Measurements from ENCODE around the gene BMP6. TPM values are rescaled to one million over a fixed set of nuclear protein-coding genes. Genes with fewer than 3 reads are reported as not detected.
"Not testable (repeated sequence)": the region's sequence is repeated elsewhere in the genome, so short reads cannot be mapped to it uniquely, and the experiment has no call there.

The BMP6 gene
- total RNA-seq, 6 experiments from 2014 or later: 1.8 to 4.4 (median 2.6) TPM

DNA sequence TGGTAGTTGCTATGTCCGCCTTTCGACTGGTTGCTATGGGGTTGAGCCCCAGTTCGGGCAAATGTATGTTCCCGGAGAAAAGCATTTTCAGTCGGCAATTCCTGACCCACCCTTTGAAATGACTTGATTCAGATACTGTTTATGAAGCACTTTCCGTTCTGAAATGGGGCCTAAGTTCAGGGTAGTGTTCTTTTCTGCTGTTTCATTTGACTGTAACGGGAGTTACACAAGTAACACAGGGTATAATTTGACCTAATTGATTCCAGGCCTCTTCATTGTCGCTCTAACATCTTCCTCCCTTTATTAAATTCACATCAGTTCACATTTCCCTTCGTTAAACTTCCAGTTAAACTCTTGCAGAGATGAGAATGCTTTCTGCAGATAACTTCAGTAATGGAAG lies 85.5 kb downstream of the BMP6 start:
- TF ChIP-seq, protein P1, sequence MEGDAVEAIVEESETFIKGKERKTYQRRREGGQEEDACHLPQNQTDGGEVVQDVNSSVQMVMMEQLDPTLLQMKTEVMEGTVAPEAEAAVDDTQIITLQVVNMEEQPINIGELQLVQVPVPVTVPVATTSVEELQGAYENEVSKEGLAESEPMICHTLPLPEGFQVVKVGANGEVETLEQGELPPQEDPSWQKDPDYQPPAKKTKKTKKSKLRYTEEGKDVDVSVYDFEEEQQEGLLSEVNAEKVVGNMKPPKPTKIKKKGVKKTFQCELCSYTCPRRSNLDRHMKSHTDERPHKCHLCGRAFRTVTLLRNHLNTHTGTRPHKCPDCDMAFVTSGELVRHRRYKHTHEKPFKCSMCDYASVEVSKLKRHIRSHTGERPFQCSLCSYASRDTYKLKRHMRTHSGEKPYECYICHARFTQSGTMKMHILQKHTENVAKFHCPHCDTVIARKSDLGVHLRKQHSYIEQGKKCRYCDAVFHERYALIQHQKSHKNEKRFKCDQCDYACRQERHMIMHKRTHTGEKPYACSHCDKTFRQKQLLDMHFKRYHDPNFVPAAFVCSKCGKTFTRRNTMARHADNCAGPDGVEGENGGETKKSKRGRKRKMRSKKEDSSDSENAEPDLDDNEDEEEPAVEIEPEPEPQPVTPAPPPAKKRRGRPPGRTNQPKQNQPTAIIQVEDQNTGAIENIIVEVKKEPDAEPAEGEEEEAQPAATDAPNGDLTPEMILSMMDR (IDR thresholded peaks at IDR 0.05): no peak
- no peak for TF ChIP-seq POLR2A (IDR thresholded peaks at IDR 0.05)
- ATAC-seq: no peak

DNA sequence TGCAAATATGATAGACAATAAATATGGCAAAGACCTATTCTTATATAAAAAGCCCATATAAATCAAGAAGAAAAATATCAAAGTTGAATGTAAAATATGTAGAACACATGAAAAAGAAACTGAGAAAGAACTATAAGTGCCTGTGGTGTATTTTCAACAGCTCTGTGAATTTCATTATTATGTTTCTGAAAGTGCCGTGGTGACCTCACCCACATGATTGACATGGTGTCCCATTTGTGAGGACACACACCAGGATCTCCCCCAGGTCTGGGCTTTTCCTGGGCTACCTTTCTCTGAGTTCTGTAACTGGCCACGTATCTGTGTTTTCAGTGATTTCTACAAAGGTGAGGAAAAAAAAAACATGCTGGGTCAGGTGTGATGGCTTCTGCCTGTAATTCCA lies 86.7 kb downstream of the BMP6 start:
- DNase-seq: no peak
- no peaks in the 10 kb centered on the region for H3K4me1 ChIP-seq
- no peak for TF ChIP-seq POLR2A (IDR thresholded peaks at IDR 0.05)
- TF ChIP-seq, protein P1 (IDR thresholded peaks at IDR 0.05): no peak
- no peak overlapping the region for H3K27ac ChIP-seq
- no peak for ATAC-seq
- H3K36me3 ChIP-seq: no peaks in the 10 kb centered on the region
- WGBS (ENCODE audit: insufficient coverage, low coverage, low lambda C conversion rate, missing lambda C conversion rate): 52% methylated on average over 2 of the region's 2 CpGs
- intact Hi-C loops (cut with DNase I): no loop called here
- no peaks in the 10 kb centered on the region for H3K9me3 ChIP-seq
- H3K4me3 ChIP-seq: no peak overlapping the region
- H3K27me3 ChIP-seq: no peaks in the 10 kb centered on the region

More for the DNA sequence above, 85.5 kb downstream of the BMP6 start:
- Histone ChIP-seq H3K36me3 (no peaks in the 10 kb centered on the region), H3K4me1 (no peaks in the 10 kb centered on the region), H3K27me3 (no peaks in the 10 kb centered on the region), H3K27ac (no peak overlapping the region), H3K9me3 (no peaks in the 10 kb centered on the region), H3K4me3 (no peak overlapping the region)
- WGBS (ENCODE audit: insufficient coverage, low coverage, low lambda C conversion rate, missing lambda C conversion rate): 62% methylated on average over 7 of the region's 9 CpGs
- no peak for DNase-seq
- intact Hi-C loops (cut with DNase I): no loop called here

DNA sequence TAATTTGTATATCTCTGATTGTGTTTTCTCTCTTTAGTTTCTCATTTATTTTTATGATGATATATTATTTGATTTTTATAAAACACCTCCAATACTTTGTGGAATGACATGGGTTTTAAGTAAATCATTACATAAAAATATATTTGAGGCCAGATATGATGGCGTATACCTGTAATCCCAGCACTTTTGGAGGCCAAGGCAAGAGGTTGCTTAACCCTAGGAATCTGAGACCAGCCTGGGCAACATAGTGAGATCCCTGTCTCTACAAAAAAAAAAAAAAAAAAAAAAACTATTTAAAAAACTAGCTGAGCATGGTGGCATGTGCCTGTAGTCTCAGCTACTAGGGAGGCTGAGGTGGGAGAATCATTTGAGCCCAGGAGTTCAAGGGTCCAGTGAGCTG lies 87.3 kb downstream of the BMP6 start:
- Histone ChIP-seq H3K27ac (no peak overlapping the region), H3K27me3 (no peaks in the 10 kb centered on the region), H3K36me3 (no peaks in the 10 kb centered on the region), H3K4me3 (no peak overlapping the region), H3K9me3 (no peaks in the 10 kb centered on the region), H3K4me1 (no peaks in the 10 kb centered on the region)
- ATAC-seq (no peak), DNase-seq (no peak)
- TF ChIP-seq, protein P1 (IDR thresholded peaks at IDR 0.05): no peak
- no peak for TF ChIP-seq POLR2A (IDR thresholded peaks at IDR 0.05)
- 50% methylated on average over 1 of the region's 1 CpG for WGBS (ENCODE audit: insufficient coverage, low coverage, low lambda C conversion rate, missing lambda C conversion rate)
- intact Hi-C loops (cut with DNase I): no loop called here

DNA sequence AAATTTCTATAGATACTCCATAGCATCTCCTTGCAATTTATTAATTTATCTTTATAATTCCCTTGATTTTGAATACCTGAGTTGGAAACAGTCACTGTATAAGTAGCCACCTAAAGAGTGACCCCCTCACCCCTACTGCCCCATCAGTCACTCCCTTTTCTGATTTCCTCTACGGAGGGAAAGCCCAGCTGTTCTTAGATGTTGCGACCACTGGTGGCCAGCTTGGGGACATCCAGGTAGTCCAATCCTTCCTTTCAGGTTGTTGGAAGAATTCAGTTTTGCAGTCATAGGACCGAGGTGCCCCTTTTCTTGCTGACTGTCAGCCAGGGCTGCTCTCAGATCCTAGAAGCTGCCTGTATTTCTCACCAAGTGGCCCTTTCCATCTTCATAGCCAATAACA lies 87.8 kb downstream of the BMP6 start:
- Histone ChIP-seq H3K27ac (no peak overlapping the region), H3K4me1 (no peaks in the 10 kb centered on the region), H3K27me3 (no peaks in the 10 kb centered on the region), H3K36me3 (no peaks in the 10 kb centered on the region), H3K9me3 (no peaks in the 10 kb centered on the region), H3K4me3 (no peak overlapping the region)
- intact Hi-C loops (cut with DNase I): no loop called here
- ATAC-seq (no peak), DNase-seq (no peak)
- no peak for TF ChIP-seq POLR2A (IDR thresholded peaks at IDR 0.05)
- TF ChIP-seq, protein P1 (IDR thresholded peaks at IDR 0.05): no peak
- WGBS (ENCODE audit: insufficient coverage, low coverage, low lambda C conversion rate, missing lambda C conversion rate): 76% methylated on average over 2 of the region's 3 CpGs

DNA sequence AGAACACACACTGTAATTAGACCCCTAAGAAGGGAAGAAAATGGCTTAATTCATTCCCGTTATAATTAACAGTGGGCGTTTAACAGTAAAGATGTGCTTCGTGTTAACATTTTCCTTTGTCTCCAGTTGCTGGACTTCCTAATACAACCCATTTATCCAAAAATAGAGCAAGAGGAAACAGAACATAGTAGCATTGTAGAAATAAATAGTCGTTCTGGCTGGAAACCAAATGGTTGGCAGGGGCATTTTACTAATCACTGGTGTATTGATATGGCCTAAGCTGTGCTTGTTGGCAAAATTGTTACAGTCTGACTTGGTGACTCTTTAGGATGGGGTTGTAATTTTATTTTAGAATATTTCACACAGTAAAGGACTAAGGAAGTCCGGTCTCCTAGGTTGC lies 89.8 kb downstream of the BMP6 start:
- Histone ChIP-seq H3K4me1 (no peaks in the 10 kb centered on the region), H3K27me3 (no peaks in the 10 kb centered on the region), H3K4me3 (no peak overlapping the region), H3K9me3 (no peaks in the 10 kb centered on the region), H3K27ac (no peak overlapping the region), H3K36me3 (no peaks in the 10 kb centered on the region)
- ATAC-seq (no peak), DNase-seq (no peak)
- intact Hi-C loops (cut with DNase I): no loop called here
- WGBS (ENCODE audit: insufficient coverage, low coverage, low lambda C conversion rate, missing lambda C conversion rate): 40% methylated on average over 5 of the region's 5 CpGs
- TF ChIP-seq, protein P1 (IDR thresholded peaks at IDR 0.05): no peak
- no peak for TF ChIP-seq POLR2A (IDR thresholded peaks at IDR 0.05)

DNA sequence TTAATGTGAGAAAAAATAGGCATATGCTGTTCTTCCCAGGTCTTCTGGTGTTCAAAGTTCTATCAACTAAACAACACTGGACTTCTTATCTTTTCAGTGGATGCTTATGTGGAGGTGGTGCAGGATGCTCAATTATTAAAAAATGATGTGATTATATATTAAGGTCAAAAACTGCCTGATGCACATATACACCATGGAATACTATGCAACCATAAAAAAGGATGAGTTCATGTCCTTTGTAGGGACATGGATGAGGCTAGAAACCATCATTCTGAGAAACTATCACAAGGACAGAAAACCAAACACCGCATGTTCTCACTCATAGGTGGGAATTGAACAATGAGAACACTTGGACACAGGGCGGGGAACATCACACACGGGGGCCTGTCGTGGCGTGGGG lies 91.3 kb downstream of the BMP6 start:
- intact Hi-C loops (cut with DNase I); H3K4me3 ChIP-seq; ATAC-seq; H3K4me1 ChIP-seq; H3K27me3 ChIP-seq; H3K27ac ChIP-seq; DNase-seq; H3K36me3 ChIP-seq; H3K9me3 ChIP-seq: not testable (repeated sequence)
- WGBS (ENCODE audit: insufficient coverage, low coverage, low lambda C conversion rate, missing lambda C conversion rate): 90% methylated on average over 5 of the region's 5 CpGs
